Neural progenitor cell (in vitro differentiated cells): Measurements from ENCODE around the gene SLC4A4.

ENCODE experiments used
- CTCF ChIP-seq: fragments of 200-600 bp; sonication (generic); IDR thresholded peaks from 2 replicates; pipeline ENCODE4 v1.5.1; 2017; ENCODE audit warnings: antibody characterized with exemption, mild to moderate bottlenecking
- EZH2 ChIP-seq: fragments of 200-600 bp; sonication (generic); IDR thresholded peaks from 2 replicates; pipeline ENCODE4 v1.6.1; 2017; ENCODE audit warnings: antibody characterized with exemption, mild to moderate bottlenecking, moderate library complexity
- EZH2phosphoT487 ChIP-seq: fragments of 200-600 bp; sonication (generic); IDR thresholded peaks from 2 replicates; pipeline ENCODE4 v1.6.1; 2017; ENCODE audit warnings: antibody characterized with exemption

DNA sequence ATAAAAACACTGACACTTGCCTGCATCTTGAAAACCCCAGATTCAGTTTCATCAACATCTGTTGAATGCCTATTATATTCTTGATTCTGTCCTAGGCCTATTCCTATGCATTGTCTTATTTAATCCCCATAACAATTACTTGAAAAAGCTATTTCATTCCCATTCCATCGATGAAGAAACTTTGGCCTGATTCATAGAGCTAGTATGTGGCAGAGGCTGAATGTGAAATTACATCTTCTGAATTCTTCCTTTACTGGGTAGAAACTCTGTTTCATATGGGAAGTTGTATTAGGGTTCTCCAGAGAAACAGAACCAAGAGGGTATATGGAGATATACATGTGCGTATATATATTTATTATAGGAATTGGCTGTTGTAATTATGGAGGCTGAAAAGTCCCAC, 35.0 kb upstream of the SLC4A4 start:
- TF ChIP-seq CTCF (no peak), EZH2phosphoT487 (no peak), EZH2 (no peak)
